HepG2 (cell line): ENCODE data around the gene ADPRHL1. TPM values are rescaled to one million over a fixed set of nuclear protein-coding genes. Genes with fewer than 3 reads are reported as not detected.

Experiments
- ATAC-seq: fragments of 200-7000 bp; cut with Tn5 transposase; 3 replicates; pipeline ENCODE4 v1.9.1; 2020; ENCODE audit warnings: mild to moderate bottlenecking, moderate library complexity
- BruUV-seq: library from RNA; stranded (reverse); fragments of 400-500 nt; replicated peaks from 2 replicates; lab custom pipeline; 2021; lab: Mats Ljungman, UMichigan
- CTCF ChIA-PET: fragments of 300-600 bp; formaldehyde crosslinking; extraction: SDS; loops from one replicate; lab custom pipeline; 2021; ENCODE audit warnings: low total read pairs, inconsistent platforms, low intra/inter-chr PET ratio; lab: Yijun Ruan, JAX
- POLR2A ChIA-PET: fragments of 350-600 bp; sonication (Branson Sonifier 250); formaldehyde crosslinking; loops from one replicate; lab custom pipeline; 2020; ENCODE audit warnings: antibody characterized with exemption, inconsistent platforms; lab: Yijun Ruan, JAX
- DNase-seq: peaks from one replicate; pipeline ENCODE4 v3.0.0-alpha.2; 2015; ENCODE audit warnings: low spot score
- FAIRE-seq: peaks from 3 replicates; lab custom pipeline; 2011; peaks lifted over from hg19 to GRCh38; lab: Jason Lieb, UNC
- H2AFZ ChIP-seq: one replicate; pipeline ENCODE4 v1.6.1; 2011; ENCODE audit warnings: low read length, inconsistent platforms
- H3K27ac ChIP-seq: fragments of 300-600 bp; 3 replicates; pipeline ENCODE4 v1.8.0; 2011; ENCODE audit warnings: mixed run types, mild to moderate bottlenecking, mixed read lengths, low read length, inconsistent platforms; ENCODE audit not compliant: insufficient read depth; ENCODE audit errors: extremely low read length
- H3K27me3 ChIP-seq, 2 experiments: fragments of 200-600 bp in 1 of 2; 2 replicates in 1 of 2; 3 replicates in 1 of 2; pipeline versions ENCODE4 v1.6.0 to v1.8.0; 2011; ENCODE audit warnings: low read length in 2 of 2, mild to moderate bottlenecking in 2 of 2, moderate library complexity in 2 of 2, inconsistent platforms in 1 of 2; ENCODE audit not compliant: insufficient read depth in 2 of 2, control insufficient read depth in 1 of 2
- H3K36me3 ChIP-seq, 2 experiments: fragments of 200-600 bp in 1 of 2; replicated peaks in 1 of 2; 2 replicates in 1 of 2; 3 replicates in 1 of 2; pipeline versions ENCODE4 v1.5.1 to v1.8.0; 2011; ENCODE audit warnings: low read length in 2 of 2, inconsistent platforms in 1 of 2; ENCODE audit not compliant: insufficient read depth in 2 of 2, control insufficient read depth in 1 of 2
- H3K4me1 ChIP-seq: 2 replicates; pipeline ENCODE4 v1.5.1; 2012; ENCODE audit warnings: low read length, inconsistent platforms; ENCODE audit not compliant: insufficient read depth
- H3K4me2 ChIP-seq: 2 replicates; pipeline ENCODE4 v1.6.0; 2011; ENCODE audit warnings: low read depth, low read length, inconsistent platforms
- H3K4me3 ChIP-seq, 3 experiments: fragments of 200-600 bp in 1 of 3; sonication (generic), shearing (Covaris generic) in 1 of 3; replicated peaks in 1 of 3; 2 replicates each; pipeline ENCODE4 v1.5.1; 2011 to 2016; ENCODE audit warnings: low read length in 3 of 3, inconsistent platforms in 2 of 3, low read depth in 2 of 3, mild to moderate bottlenecking in 2 of 3, control low read depth in 1 of 3, mixed read lengths in 1 of 3; ENCODE audit not compliant: insufficient read depth in 1 of 3
- H3K79me2 ChIP-seq: one replicate; pipeline ENCODE4 v1.6.1; 2011; ENCODE audit warnings: low read length, inconsistent platforms; ENCODE audit not compliant: insufficient read depth
- H3K9ac ChIP-seq: 2 replicates; pipeline ENCODE4 v1.6.0; 2011; ENCODE audit warnings: mild to moderate bottlenecking, low read depth, low read length, inconsistent platforms; ENCODE audit not compliant: insufficient read depth
- H3K9me3 ChIP-seq: 2 replicates; pipeline ENCODE4 v1.5.1; 2012; ENCODE audit warnings: mild to moderate bottlenecking, low read length
- H4K20me1 ChIP-seq: 2 replicates; pipeline ENCODE4 v1.6.0; 2011; ENCODE audit warnings: inconsistent platforms, mild to moderate bottlenecking, low read length, moderate library complexity; ENCODE audit not compliant: insufficient read depth
- BCL3 ChIP-seq: sonication (generic); formaldehyde crosslinking; IDR thresholded peaks from 2 replicates; pipeline ENCODE4 v1.5.1; 2020; ENCODE audit warnings: mild to moderate bottlenecking, missing genetic modification reagents, moderate library complexity
- HOXA3 ChIP-seq: sonication (generic); formaldehyde crosslinking; IDR thresholded peaks from 2 replicates; pipeline ENCODE4 v1.5.0; 2020; ENCODE audit warnings: missing genetic modification reagents
- KDM5B ChIP-seq: sonication (generic); formaldehyde crosslinking; IDR thresholded peaks from 2 replicates; pipeline ENCODE4 v1.4.0; 2020; ENCODE audit warnings: missing genetic modification reagents, mild to moderate bottlenecking, borderline replicate concordance
- MXI1 ChIP-seq: IDR thresholded peaks from 3 replicates; pipeline ENCODE4 v1.6.1; 2012; ENCODE audit warnings: low read depth, low read length, inconsistent platforms, borderline replicate concordance
- NFKB2 ChIP-seq: sonication (generic); formaldehyde crosslinking; IDR thresholded peaks from 2 replicates; pipeline ENCODE4 v1.4.0; 2020; ENCODE audit warnings: missing genetic modification reagents, borderline replicate concordance
- NKX3-1 ChIP-seq: sonication (generic); formaldehyde crosslinking; IDR thresholded peaks from 2 replicates; pipeline ENCODE4 v1.5.0; 2020; ENCODE audit warnings: missing genetic modification reagents
- RFXANK ChIP-seq: IDR thresholded peaks from 2 replicates; pipeline ENCODE4 v1.6.1; 2016
- ZFX ChIP-seq: sonication (generic); formaldehyde crosslinking; IDR thresholded peaks from 2 replicates; pipeline ENCODE4 v1.4.0; 2020; ENCODE audit warnings: mild to moderate bottlenecking, low read depth, missing genetic modification reagents, moderate library complexity
- ZNF224 ChIP-seq: sonication (generic); formaldehyde crosslinking; IDR thresholded peaks from 2 replicates; pipeline ENCODE4 v1.5.0; 2020; ENCODE audit warnings: mild to moderate bottlenecking, missing genetic modification reagents
- ZNF574 ChIP-seq: sonication (generic); formaldehyde crosslinking; IDR thresholded peaks from 2 replicates; pipeline ENCODE4 v1.4.0; 2020; ENCODE audit warnings: missing genetic modification reagents
- ZNF687 ChIP-seq: sonication (generic); formaldehyde crosslinking; IDR thresholded peaks from 2 replicates; pipeline ENCODE4 v1.5.1; 2020; ENCODE audit warnings: mild to moderate bottlenecking, missing genetic modification reagents, moderate library complexity
- WGBS: methylation state at CpG from one replicate; pipeline ENCODE4 v1.1.6; 2017; ENCODE audit warnings: low lambda C conversion rate; 5-methylcytosine and 5-hydroxymethylcytosine counted together
- in situ Hi-C: cut with HindIII; loops from 2 replicates; pipeline ENCODE4 v1.10.0; 2017; ENCODE audit warnings: low pct_unique_long_range_greater_than_20kb; ENCODE audit not compliant: extremely low pct_ligation_motif_present
- intact Hi-C: fragments of 100-400 bp; cut with micrococcal nuclease; formaldehyde crosslinking; loops from one replicate; pipeline ENCODE4 v1.10.0; 2022; ENCODE audit not compliant: unreplicated experiment
- polyA plus RNA-seq, 8 experiments: library from polyadenylated mRNA; depleted of rRNA in 3 of 8; stranded (reverse) in 7 of 8; unstranded in 1 of 8; fragments of >200 nt; fragmentation: Illumina TruSeq in 4 of 8; extraction: Trizol in 4 of 8; gene quantifications; 2 replicates each; pipeline versions ENCODE4 v1.2.1 to v1.2.3, GENCODE V29; 2011 to 2016; ENCODE audit warnings: low read depth in 4 of 8, missing spikeins in 1 of 8, mixed read lengths in 1 of 8; ENCODE audit not compliant: insufficient read depth in 1 of 8
- total RNA-seq, 5 experiments: library from RNA; depleted of rRNA; stranded (reverse); fragments of >200 nt; fragmentation: Illumina TruSeq; extraction: Trizol; gene quantifications; 2 replicates each; pipeline ENCODE4 v1.2.3, GENCODE V29; 2016; ENCODE audit warnings: low read depth in 1 of 5

ADPRHL1 gene
- total and polyA plus RNA-seq, 2 of the 13 experiments (the other 11 are each of a cell fraction or from before 2014, with no cell fraction given), result 0.34 to 0.40 TPM

GRCh38 chr13:113365583-113365970 lies 87.7 kb downstream of the ADPRHL1 start (continued):
- no peak for TF ChIP-seq NKX3-1 (CRISPR knock-in tag)

- peak; percentile 72 for TF ChIP-seq ZNF687
- TF ChIP-seq ZNF224, result no peak
- TF ChIP-seq RFXANK, result no peak
- TF ChIP-seq KDM5B (CRISPR knock-in tag), result 0 out of 2 replicates have a peak, but pooled peaks have one; percentile 37
- peak; percentile 43; the same call in 1 of the 2 replicates for TF ChIP-seq ZFX (CRISPR knock-in tag)
- 0 out of 2 replicates have a peak, but pooled peaks have one; percentile 18 for TF ChIP-seq HOXA3 (CRISPR knock-in tag)
- TF ChIP-seq BCL3 (CRISPR knock-in tag), result 0 out of 2 replicates have a peak, but pooled peaks have one; percentile 24
- 0 out of 2 replicates have a peak, but pooled peaks have one; percentile 27 for TF ChIP-seq NFKB2 (CRISPR knock-in tag)
- no peak for TF ChIP-seq ZNF574 (CRISPR knock-in tag)
- no peak for TF ChIP-seq MXI1
- Histone ChIP-seq H2AFZ (no peak overlapping the region), H3K4me2 (peak overlapping the region; percentile 47), H3K79me2 (peaks cover 20% of the 10 kb centered on the region), H3K27me3 (peaks cover 6 to 24% of the 10 kb centered on the region in 2 experiments; a peak in 4 of 5 replicates), H4K20me1 (peaks cover 15% of the 10 kb centered on the region; the same call in 1 of the 2 replicates), H3K9ac (peak overlapping the region; percentile 52; the same call in 1 of the 2 replicates), H3K27ac (peak overlapping the region; percentile 46), H3K9me3 (no peaks in the 10 kb centered on the region), H3K4me3 (peak overlapping the region in 2 of 3 experiments; percentile 54 to 61; a peak in 3 of 6 replicates), H3K4me1 (peaks cover 45% of the 10 kb centered on the region), H3K36me3 (peaks cover 0 to 11% of the 10 kb centered on the region in 2 experiments; a peak in 1 of 5 replicates)
- DNase-seq (no peak), ATAC-seq (no peak), FAIRE-seq (no peak)
- BruUV-seq, result TSS peak; percentile 52
- intact Hi-C loops, result loop anchor here (5.0 kb wide), 1 partner anchor 68 kb away; the partner anchor contains the start of gene LAMP1
- WGBS, result 92% methylated on average over 27 of the region's 41 CpGs
- CTCF ChIA-PET, result no interaction called here
- POLR2A ChIA-PET, result no interaction called here
- in situ Hi-C loops, result no loop called here
Observed at GRCh38 chr13:113364901-113365582, 88.2 kb downstream of the ADPRHL1 start.
